ENCODE results near the gene CDH4. TPM values are rescaled to one million over a fixed set of nuclear protein-coding genes. Genes with fewer than 3 reads are reported as not detected.

The CDH4 gene
- total RNA-seq, 1 experiment from 2014 or later: not detected

DNA sequence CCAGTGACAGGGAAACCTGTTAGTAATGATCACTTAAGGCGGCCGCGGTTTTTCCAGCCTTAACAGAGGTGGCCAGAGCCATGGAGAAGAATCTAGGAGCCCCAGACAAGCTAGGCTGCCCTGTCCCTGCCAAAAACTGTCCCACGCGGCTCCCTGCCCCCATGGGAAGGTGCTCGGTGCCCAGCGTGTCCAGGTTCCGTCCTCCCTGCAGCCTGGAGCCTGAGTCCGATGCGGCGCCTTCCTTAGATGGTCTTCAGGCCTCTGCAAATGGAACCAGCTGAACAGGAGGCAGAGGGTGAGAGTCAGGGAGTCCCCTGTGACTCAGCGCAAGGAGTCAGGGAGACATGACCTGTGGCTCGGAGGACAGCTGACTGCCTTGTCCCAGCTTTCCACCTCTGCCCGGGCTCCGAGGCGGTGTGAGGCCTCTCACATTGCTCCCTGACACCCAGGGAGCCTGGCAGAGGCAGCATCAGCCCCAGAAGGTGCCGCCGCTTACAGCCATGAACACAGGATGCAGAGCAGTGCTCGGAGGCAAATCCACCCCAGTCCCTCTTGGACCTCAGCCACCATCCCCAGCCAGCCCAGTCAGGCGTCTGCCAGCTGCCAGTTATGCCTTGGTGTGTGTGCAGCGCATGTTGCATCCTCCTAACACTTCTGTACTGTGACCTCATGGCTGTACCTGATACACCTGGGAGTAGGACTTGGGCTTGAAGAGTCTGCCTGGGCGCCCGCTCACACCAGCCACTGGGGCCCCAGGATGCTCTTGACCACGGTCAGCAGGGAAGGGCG is 377.7 kb downstream of the CDH4 start:
- intact Hi-C loops (cut with micrococcal nuclease; ENCODE audit: unreplicated experiment): loop anchor here (1.0 kb wide), 1 partner anchor 44 kb away; no protein-coding TSS in a partner anchor
- no peak overlapping the region for H3K4me3 Mint-ChIP-seq (ENCODE audit: unreplicated experiment)
- no peak for DNase-seq
- no peaks in the 10 kb centered on the region for H3K4me1 Mint-ChIP-seq (ENCODE audit: low read depth, unreplicated experiment)
- Histone ChIP-seq H3K4me3 (ENCODE audit: low read depth, low read length) (no peak overlapping the region), H3K4me1 (no peaks in the 10 kb centered on the region), H3K9me3 (no peaks in the 10 kb centered on the region), H3K27me3 (replicated peaks; ENCODE audit: control insufficient read depth, insufficient read depth, low read length) (no peaks in the 10 kb centered on the region), H3K36me3 (ENCODE audit: control insufficient read depth, insufficient read depth, low read length) (no peaks in the 10 kb centered on the region)
- ChIA-PET POLR2A (no interaction called here), CTCF (no interaction called here)
- no peaks in the 10 kb centered on the region for H3K36me3 Mint-ChIP-seq (ENCODE audit: insufficient read depth, unreplicated experiment)
- no peak overlapping the region for H3K27ac Mint-ChIP-seq (ENCODE audit: unreplicated experiment)
- H3K27me3 Mint-ChIP-seq (ENCODE audit: insufficient read depth, unreplicated experiment): peaks cover 44% of the 10 kb centered on the region
- TF ChIP-seq, protein P1, sequence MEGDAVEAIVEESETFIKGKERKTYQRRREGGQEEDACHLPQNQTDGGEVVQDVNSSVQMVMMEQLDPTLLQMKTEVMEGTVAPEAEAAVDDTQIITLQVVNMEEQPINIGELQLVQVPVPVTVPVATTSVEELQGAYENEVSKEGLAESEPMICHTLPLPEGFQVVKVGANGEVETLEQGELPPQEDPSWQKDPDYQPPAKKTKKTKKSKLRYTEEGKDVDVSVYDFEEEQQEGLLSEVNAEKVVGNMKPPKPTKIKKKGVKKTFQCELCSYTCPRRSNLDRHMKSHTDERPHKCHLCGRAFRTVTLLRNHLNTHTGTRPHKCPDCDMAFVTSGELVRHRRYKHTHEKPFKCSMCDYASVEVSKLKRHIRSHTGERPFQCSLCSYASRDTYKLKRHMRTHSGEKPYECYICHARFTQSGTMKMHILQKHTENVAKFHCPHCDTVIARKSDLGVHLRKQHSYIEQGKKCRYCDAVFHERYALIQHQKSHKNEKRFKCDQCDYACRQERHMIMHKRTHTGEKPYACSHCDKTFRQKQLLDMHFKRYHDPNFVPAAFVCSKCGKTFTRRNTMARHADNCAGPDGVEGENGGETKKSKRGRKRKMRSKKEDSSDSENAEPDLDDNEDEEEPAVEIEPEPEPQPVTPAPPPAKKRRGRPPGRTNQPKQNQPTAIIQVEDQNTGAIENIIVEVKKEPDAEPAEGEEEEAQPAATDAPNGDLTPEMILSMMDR (IDR thresholded peaks at IDR 0.05; ENCODE audit: insufficient read depth in 1 of 2, low read depth in 1 of 2, low read length in 1 of 2, severe bottlenecking in 1 of 2, unreplicated experiment in 1 of 2): no peak
- BruUV-seq (replicated peaks): no TSS peak
- H3K9me3 Mint-ChIP-seq (ENCODE audit: unreplicated experiment): no peaks in the 10 kb centered on the region

DNA sequence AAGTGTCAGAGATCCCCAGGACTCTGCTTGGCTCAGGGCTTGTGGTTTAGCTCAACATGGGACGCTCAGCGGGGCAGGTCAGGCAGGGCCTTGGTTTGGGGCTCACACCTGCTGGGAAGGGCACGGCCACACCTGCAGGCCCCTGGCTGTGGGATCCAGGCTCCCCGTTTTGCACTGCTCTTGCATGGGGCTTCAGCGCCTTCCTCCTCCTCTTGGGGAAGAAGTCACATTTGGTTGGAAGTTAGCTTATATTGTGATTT is 378.3 kb downstream of the CDH4 start:
- intact Hi-C loops (cut with micrococcal nuclease; ENCODE audit: unreplicated experiment): loop anchor here (1.0 kb wide), 1 partner anchor 45 kb away; no protein-coding TSS in a partner anchor
- H3K4me1 Mint-ChIP-seq (ENCODE audit: low read depth, unreplicated experiment): no peaks in the 10 kb centered on the region
- Histone ChIP-seq H3K9me3 (no peaks in the 10 kb centered on the region), H3K4me1 (no peaks in the 10 kb centered on the region), H3K36me3 (ENCODE audit: control insufficient read depth, insufficient read depth, low read length) (no peaks in the 10 kb centered on the region), H3K4me3 (ENCODE audit: low read depth, low read length) (no peak overlapping the region), H3K27me3 (replicated peaks; ENCODE audit: control insufficient read depth, insufficient read depth, low read length) (no peaks in the 10 kb centered on the region)
- TF ChIP-seq, protein P1 (IDR thresholded peaks at IDR 0.05; ENCODE audit: insufficient read depth in 1 of 2, low read depth in 1 of 2, low read length in 1 of 2, severe bottlenecking in 1 of 2, unreplicated experiment in 1 of 2): no peak
- H3K4me3 Mint-ChIP-seq (ENCODE audit: unreplicated experiment): no peak overlapping the region
- ChIA-PET CTCF (no interaction called here), POLR2A (no interaction called here)
- H3K9me3 Mint-ChIP-seq (ENCODE audit: unreplicated experiment): no peaks in the 10 kb centered on the region
- no peak for DNase-seq
- H3K36me3 Mint-ChIP-seq (ENCODE audit: insufficient read depth, unreplicated experiment): no peaks in the 10 kb centered on the region
- no TSS peak for BruUV-seq (replicated peaks)
- H3K27ac Mint-ChIP-seq (ENCODE audit: unreplicated experiment): no peak overlapping the region
- peaks cover 42% of the 10 kb centered on the region for H3K27me3 Mint-ChIP-seq (ENCODE audit: insufficient read depth, unreplicated experiment)

DNA sequence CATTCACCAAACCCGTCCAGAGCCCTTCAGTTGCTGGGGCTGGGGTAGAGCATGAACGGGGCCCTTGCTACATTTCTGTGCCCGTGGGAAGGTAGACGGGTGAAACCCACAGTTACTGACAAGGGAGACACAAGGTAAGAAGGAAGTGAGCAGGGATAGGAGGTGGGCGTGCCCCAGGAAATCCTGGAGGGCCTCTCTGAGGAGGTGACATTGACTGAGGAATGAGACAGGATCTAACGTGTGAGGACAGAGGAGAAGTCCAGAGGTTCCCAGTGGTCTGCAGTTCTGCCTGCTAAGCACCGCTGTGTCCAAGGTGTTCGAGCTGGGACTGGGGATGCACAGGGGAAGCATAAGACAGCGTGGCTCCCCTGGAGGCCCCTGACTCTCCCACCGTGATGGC is 378.8 kb downstream of the CDH4 start:
- Histone ChIP-seq H3K4me1 (no peaks in the 10 kb centered on the region), H3K36me3 (ENCODE audit: control insufficient read depth, insufficient read depth, low read length) (no peaks in the 10 kb centered on the region), H3K4me3 (ENCODE audit: low read depth, low read length) (no peak overlapping the region), H3K27me3 (replicated peaks; ENCODE audit: control insufficient read depth, insufficient read depth, low read length) (no peaks in the 10 kb centered on the region), H3K9me3 (no peaks in the 10 kb centered on the region)
- Mint-ChIP-seq H3K27me3 (ENCODE audit: insufficient read depth, unreplicated experiment) (peaks cover 37% of the 10 kb centered on the region), H3K9me3 (ENCODE audit: unreplicated experiment) (no peaks in the 10 kb centered on the region), H3K4me1 (ENCODE audit: low read depth, unreplicated experiment) (no peaks in the 10 kb centered on the region), H3K27ac (ENCODE audit: unreplicated experiment) (no peak overlapping the region), H3K4me3 (ENCODE audit: unreplicated experiment) (no peak overlapping the region), H3K36me3 (ENCODE audit: insufficient read depth, unreplicated experiment) (no peaks in the 10 kb centered on the region)
- ChIA-PET CTCF (no interaction called here), POLR2A (no interaction called here)
- BruUV-seq (replicated peaks): no TSS peak
- intact Hi-C loops (cut with micrococcal nuclease; ENCODE audit: unreplicated experiment): loop anchor here (1.0 kb wide), 1 partner anchor 46 kb away; no protein-coding TSS in a partner anchor
- TF ChIP-seq, protein P1 (IDR thresholded peaks at IDR 0.05; ENCODE audit: insufficient read depth in 1 of 2, low read depth in 1 of 2, low read length in 1 of 2, severe bottlenecking in 1 of 2, unreplicated experiment in 1 of 2): no peak
- DNase-seq: no peak
